GM18909 (cell line): Measurements from ENCODE around the gene REL.

Experiments
- ATAC-seq: cut with Tn5 transposase; IDR thresholded peaks from one replicate; pipeline ENCODE4 v1.9.1; 2021; ENCODE audit warnings: mild to moderate bottlenecking; ENCODE audit not compliant: unreplicated experiment, poor library complexity

The REL gene

DNA sequence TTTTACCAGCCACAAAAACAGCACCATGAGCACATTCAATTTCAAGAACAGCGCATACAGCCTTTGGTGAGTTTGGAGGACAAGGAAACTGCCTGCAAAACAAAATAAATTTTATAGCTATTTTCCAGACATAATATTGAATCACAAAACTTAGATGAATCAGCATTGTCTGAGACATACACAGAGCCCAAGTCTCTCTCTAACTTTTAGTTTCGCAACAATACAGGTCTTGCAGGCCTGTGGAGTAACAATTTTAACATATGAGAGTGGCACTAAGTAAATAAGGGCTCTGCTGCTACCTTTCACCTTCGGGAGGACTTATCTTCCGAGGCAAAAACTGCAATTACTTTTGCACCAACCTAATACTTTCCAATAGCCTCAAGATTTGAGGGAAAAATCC is 80.1 kb downstream of the REL start:
- ATAC-seq: no peak

- no peak for ATAC-seq
These were observed 81.2 kb downstream of the REL start for GRCh38 chr2:60962528-60962927.

- ATAC-seq: no peak
These were observed 81.8 kb downstream of the REL start for GRCh38 chr2:60963190-60963589.

DNA sequence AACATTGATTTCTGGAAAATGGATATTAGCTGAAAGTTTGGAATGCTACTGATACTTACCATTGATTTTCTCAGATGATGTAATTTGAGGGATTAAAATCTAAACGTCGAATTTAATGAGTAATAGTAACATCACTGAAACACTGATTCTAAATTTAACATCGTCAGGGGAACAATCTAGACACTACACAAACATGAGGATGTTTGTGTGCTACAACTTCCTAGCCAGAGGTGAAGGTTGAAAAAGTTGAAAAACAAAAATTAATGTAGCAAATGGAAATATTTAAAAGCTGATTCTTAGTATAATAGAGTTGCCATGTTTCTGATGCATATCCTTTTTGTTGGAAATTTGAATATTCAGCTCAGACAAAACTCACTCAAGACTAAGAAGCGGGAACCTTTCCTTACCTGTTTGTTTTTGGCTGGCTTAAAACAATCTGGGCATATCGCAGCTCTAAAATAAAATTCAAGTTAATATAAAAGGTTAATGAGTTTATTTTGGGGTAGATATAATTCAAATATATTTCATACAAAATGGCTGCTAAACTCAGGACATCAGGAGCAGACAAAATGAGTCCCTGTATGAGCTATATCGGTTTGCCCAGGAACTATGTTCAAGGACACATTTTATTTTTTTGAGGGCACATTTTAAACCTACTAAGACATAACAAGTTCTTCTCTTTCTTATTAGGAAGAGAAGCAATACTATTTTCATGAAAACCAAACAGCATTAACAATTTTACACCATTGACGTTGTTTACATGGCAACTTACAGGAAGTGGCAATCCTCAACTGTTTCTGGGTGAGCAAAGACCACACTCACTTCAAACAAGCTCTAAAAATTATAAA is 83.5 kb downstream of the REL start:
- no peak for ATAC-seq

- no peak for ATAC-seq
These were observed 84.1 kb downstream of the REL start for GRCh38 chr2:60965499-60965785.

DNA sequence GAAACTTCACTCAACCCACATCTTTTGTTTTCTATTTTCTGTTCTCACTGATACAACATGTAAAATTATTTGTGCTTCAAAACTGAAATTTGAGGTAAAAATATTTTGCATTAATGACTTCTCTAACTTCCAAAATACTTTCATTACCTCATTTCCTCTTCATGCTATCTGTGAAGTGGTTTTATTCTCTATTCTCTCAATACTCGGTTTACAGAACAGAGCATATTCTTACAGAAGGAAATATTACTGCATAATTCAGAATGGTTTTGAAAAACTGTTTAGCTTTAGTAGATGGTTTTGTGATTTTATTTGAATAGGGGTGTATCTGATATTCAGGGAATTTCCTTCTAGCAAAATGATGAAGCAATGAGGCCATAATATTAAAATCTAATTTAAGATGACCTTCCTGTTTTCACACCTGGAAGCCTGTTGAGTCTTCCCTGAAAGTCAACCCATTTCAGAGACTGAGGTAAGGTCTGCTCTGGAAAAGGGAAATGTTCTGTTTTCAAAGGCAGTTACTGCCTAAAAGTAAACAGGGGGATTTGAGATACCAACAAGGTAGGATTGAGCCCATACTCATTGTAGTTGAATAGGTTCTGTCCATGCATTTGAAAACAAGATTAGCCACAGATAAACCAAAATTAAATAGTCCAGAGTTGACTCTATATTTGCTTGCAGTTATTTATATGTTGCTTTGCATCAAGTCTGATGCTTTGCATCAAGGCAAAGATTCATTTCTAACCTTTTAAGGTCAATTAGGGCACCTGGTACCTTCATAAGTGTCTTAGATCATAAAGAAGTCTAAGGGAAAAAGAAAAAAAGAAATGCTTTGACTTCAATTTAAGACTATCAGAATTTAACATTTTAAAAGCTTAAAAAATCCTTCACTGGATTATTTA is 85.4 kb downstream of the REL start:
- ATAC-seq: peak; percentile 58

- no peak for ATAC-seq
These were observed 91.7 kb downstream of the REL start for GRCh38 chr2:60972889-60973656.

- no peak for ATAC-seq
These were observed 92.3 kb downstream of the REL start for GRCh38 chr2:60973705-60974104.

- ATAC-seq: no peak
These were observed 93.3 kb downstream of the REL start for GRCh38 chr2:60974652-60975051.
